H9 (cell line): ENCODE results near the gene IL6ST. TPM values are rescaled to one million over a fixed set of nuclear protein-coding genes. Genes with fewer than 3 reads are reported as not detected.

Experiments used
- DNase-seq: peaks from one replicate; pipeline ENCODE4 v3.0.0-alpha.2; 2017
- H2AFZ ChIP-seq: one replicate; pipeline ENCODE4 v1.6.1; 2013; ENCODE audit warnings: mild to moderate bottlenecking, low read length, control low read depth, moderate library complexity
- H2AK5ac ChIP-seq: 2 replicates; pipeline ENCODE4 v1.6.1; 2013; ENCODE audit warnings: low read length, control low read depth, mixed read lengths; ENCODE audit not compliant: insufficient read length
- H2BK120ac ChIP-seq: one replicate; pipeline ENCODE4 v1.6.1; 2013; ENCODE audit warnings: low read depth, mild to moderate bottlenecking, low read length, control low read depth, inconsistent platforms; ENCODE audit not compliant: poor library complexity, severe bottlenecking
- H2BK12ac ChIP-seq: 2 replicates; pipeline ENCODE4 v1.6.1; 2013; ENCODE audit warnings: low read length, control low read depth, mixed read lengths, low read depth; ENCODE audit not compliant: insufficient read length
- H2BK15ac ChIP-seq: 2 replicates; pipeline ENCODE4 v1.6.1; 2013; ENCODE audit warnings: low read depth, low read length, control low read depth
- H2BK20ac ChIP-seq: one replicate; pipeline ENCODE4 v1.6.1; 2013; ENCODE audit warnings: low read depth, mild to moderate bottlenecking, low read length, control low read depth, inconsistent platforms; ENCODE audit not compliant: poor library complexity, severe bottlenecking
- H2BK5ac ChIP-seq: 2 replicates; pipeline ENCODE4 v1.6.1; 2013; ENCODE audit warnings: low read length, control low read depth, mixed read lengths; ENCODE audit not compliant: insufficient read length
- H3K14ac ChIP-seq: 2 replicates; pipeline ENCODE4 v1.6.1; 2013; ENCODE audit warnings: low read length, control low read depth; ENCODE audit not compliant: insufficient read depth
- H3K18ac ChIP-seq: 2 replicates; pipeline ENCODE4 v1.6.1; 2013; ENCODE audit warnings: low read depth, mild to moderate bottlenecking, mixed read lengths, low read length, control low read depth; ENCODE audit not compliant: insufficient read length
- H3K23ac ChIP-seq: 2 replicates; pipeline ENCODE4 v1.6.1; 2013; ENCODE audit warnings: low read length, control low read depth, mixed read lengths, low read depth; ENCODE audit not compliant: insufficient read length
- H3K23me2 ChIP-seq: 2 replicates; pipeline ENCODE4 v1.6.1; 2013; ENCODE audit warnings: low read depth, mild to moderate bottlenecking, mixed read lengths, low read length, control low read depth; ENCODE audit not compliant: insufficient read length, poor library complexity, severe bottlenecking
- H3K27ac ChIP-seq: 2 replicates; pipeline ENCODE4 v1.5.1; 2013; ENCODE audit warnings: low read length, control low read depth, mixed read lengths, low read depth; ENCODE audit not compliant: insufficient read length
- H3K27me3 ChIP-seq: 2 replicates; pipeline ENCODE4 v1.6.1; 2013; ENCODE audit warnings: low read length, control low read depth, inconsistent platforms; ENCODE audit not compliant: insufficient read depth
- H3K4ac ChIP-seq: 2 replicates; pipeline ENCODE4 v1.6.1; 2013; ENCODE audit warnings: low read depth, mild to moderate bottlenecking, control low read depth, inconsistent platforms, low read length, moderate library complexity
- H3K4me1 ChIP-seq: 2 replicates; pipeline ENCODE4 v1.6.1; 2013; ENCODE audit warnings: low read length, control low read depth, inconsistent platforms; ENCODE audit not compliant: insufficient read depth
- H3K4me2 ChIP-seq: 2 replicates; pipeline ENCODE4 v1.6.1; 2013; ENCODE audit warnings: low read length, control low read depth, mixed read lengths; ENCODE audit not compliant: insufficient read length, insufficient read depth
- H3K56ac ChIP-seq: 2 replicates; pipeline ENCODE4 v1.6.1; 2013; ENCODE audit warnings: low read depth, mild to moderate bottlenecking, mixed read lengths, low read length, control low read depth; ENCODE audit not compliant: insufficient read length
- H3K79me1 ChIP-seq: 2 replicates; pipeline ENCODE4 v1.6.1; 2013; ENCODE audit warnings: low read depth, mild to moderate bottlenecking, moderate library complexity, low read length, control low read depth, inconsistent platforms; ENCODE audit not compliant: insufficient read depth, poor library complexity, severe bottlenecking
- H3K79me2 ChIP-seq: 2 replicates; pipeline ENCODE4 v1.6.1; 2013; ENCODE audit warnings: low read length, control low read depth, inconsistent platforms; ENCODE audit not compliant: insufficient read depth
- H3K9ac ChIP-seq: 2 replicates; pipeline ENCODE4 v1.6.1; 2013; ENCODE audit warnings: low read length, control low read depth, mixed read lengths; ENCODE audit not compliant: insufficient read length; ENCODE audit errors: extremely low read depth
- H3K9me3 ChIP-seq: one replicate; pipeline ENCODE4 v1.6.1; 2013; ENCODE audit warnings: low read depth, low read length, inconsistent platforms; ENCODE audit not compliant: control insufficient read depth
- H3T11ph ChIP-seq: one replicate; pipeline ENCODE4 v1.6.1; 2013; ENCODE audit warnings: mild to moderate bottlenecking, low read length, control low read depth, inconsistent platforms
- H4K20me1 ChIP-seq: one replicate; pipeline ENCODE4 v1.6.1; 2013; ENCODE audit not compliant: control insufficient read depth, insufficient read length, insufficient read depth
- H4K5ac ChIP-seq: 2 replicates; pipeline ENCODE4 v1.6.1; 2013; ENCODE audit warnings: low read depth, mild to moderate bottlenecking, mixed read lengths, low read length, control low read depth; ENCODE audit not compliant: insufficient read length
- H4K8ac ChIP-seq: replicated peaks from 2 replicates; pipeline ENCODE4 v1.6.1; 2013; ENCODE audit warnings: low read length, control low read depth, mixed read lengths, low read depth; ENCODE audit not compliant: insufficient read length
- H4K91ac ChIP-seq: 2 replicates; pipeline ENCODE4 v1.6.1; 2013; ENCODE audit warnings: low read depth, mild to moderate bottlenecking, moderate library complexity, mixed read lengths, low read length, control low read depth; ENCODE audit not compliant: insufficient read length
- H3K27ac Mint-ChIP-seq, 3 experiments: 2 replicates in 2 of 3; 3 replicates in 1 of 3; pipeline ENCODE4 v1.8.0; 2020 to 2021; ENCODE audit warnings: mixed read lengths in 3 of 3, mild to moderate bottlenecking in 1 of 3, moderate library complexity in 1 of 3
- H3K27me3 Mint-ChIP-seq: 2 replicates; pipeline ENCODE4 v1.8.0; 2021; ENCODE audit warnings: low read depth, mild to moderate bottlenecking, moderate library complexity, mixed read lengths
- H3K36me3 Mint-ChIP-seq, 3 experiments: 2 replicates in 2 of 3; 3 replicates in 1 of 3; pipeline ENCODE4 v1.8.0; 2020 to 2021; ENCODE audit warnings: low read depth in 3 of 3, mixed read lengths in 3 of 3; ENCODE audit not compliant: insufficient read depth in 1 of 3
- H3K4me1 Mint-ChIP-seq, 2 experiments: 2 replicates each; pipeline ENCODE4 v1.8.0; 2020; ENCODE audit warnings: mixed read lengths in 2 of 2
- H3K4me3 Mint-ChIP-seq, 2 experiments: 2 replicates in 1 of 2; 3 replicates in 1 of 2; pipeline ENCODE4 v1.8.0; 2020 to 2021; ENCODE audit warnings: mild to moderate bottlenecking in 2 of 2, mixed read lengths in 2 of 2, moderate library complexity in 1 of 2
- H3K9me3 Mint-ChIP-seq, 2 experiments: 2 replicates in 1 of 2; 3 replicates in 1 of 2; pipeline ENCODE4 v1.8.0; 2020; ENCODE audit warnings: mild to moderate bottlenecking in 2 of 2, mixed read lengths in 2 of 2, moderate library complexity in 1 of 2
- CTCF ChIP-seq: fragments of 200-600 bp; sonication (generic); conservative IDR thresholded peaks from 3 replicates; pipeline ENCODE4 v1.8.0; 2021; ENCODE audit warnings: antibody characterized with exemption, mild to moderate bottlenecking
- WGBS: extraction: QIAGEN DNeasy Blood & Tissue Kit; methylation state at CpG from one replicate; pipeline ENCODE4 v1.1.7; 2013; ENCODE audit warnings: missing lambda C conversion rate, low lambda C conversion rate, mixed read lengths; ENCODE audit not compliant: insufficient read length; ENCODE audit errors: extremely low coverage; 5-methylcytosine and 5-hydroxymethylcytosine counted together
- total RNA-seq: library from RNA; stranded (reverse); gene quantifications from 2 replicates; pipeline ENCODE4 v1.2.1, GENCODE V29; 2021

Gene IL6ST
- total RNA-seq, 1 experiment from 2014 or later = 11.1 TPM

- no peak overlapping the region for H3K56ac ChIP-seq
- no peak overlapping the region for H3K14ac ChIP-seq
- H3K4me2 ChIP-seq = no peak overlapping the region
- no peaks in the 10 kb centered on the region for H3K79me2 ChIP-seq
- H3T11ph ChIP-seq = no peak overlapping the region
- TF ChIP-seq CTCF = no peak
- H2BK20ac ChIP-seq = no peak overlapping the region
- WGBS = no CpG with 5 or more reads among the region's 1 CpG
- no peak for DNase-seq
- H2AFZ ChIP-seq = no peak overlapping the region
- H3K18ac ChIP-seq = no peak overlapping the region
- no peaks in the 10 kb centered on the region for H4K20me1 ChIP-seq
- H4K8ac ChIP-seq = no peak overlapping the region
- H4K5ac ChIP-seq = no peak overlapping the region
- no peak overlapping the region for H3K27ac ChIP-seq
- H3K9me3 ChIP-seq = no peaks in the 10 kb centered on the region
- H3K23ac ChIP-seq = no peak overlapping the region
- no peak overlapping the region for H3K9ac ChIP-seq
- peaks cover 0 to 3% (median 0%) of the 10 kb centered on the region in 3 experiments; a peak in 1 of 7 replicates for H3K36me3 Mint-ChIP-seq
- H3K79me1 ChIP-seq = no peaks in the 10 kb centered on the region
- no peaks in the 10 kb centered on the region for H3K9me3 Mint-ChIP-seq
- H2BK5ac ChIP-seq = no peak overlapping the region
- peaks cover 14 to 18% of the 10 kb centered on the region in 2 experiments; a peak in 3 of 4 replicates for H3K4me1 Mint-ChIP-seq
- no peaks in the 10 kb centered on the region for H3K23me2 ChIP-seq
- no peak overlapping the region for H3K27ac Mint-ChIP-seq
- H2AK5ac ChIP-seq = no peak overlapping the region
- no peaks in the 10 kb centered on the region; the same call in 1 of the 2 replicates for H3K4me1 ChIP-seq
- no peak overlapping the region for H2BK12ac ChIP-seq
- no peak overlapping the region for H2BK15ac ChIP-seq
- H4K91ac ChIP-seq = no peak overlapping the region
- no peak overlapping the region for H2BK120ac ChIP-seq
- no peak overlapping the region for H3K4me3 Mint-ChIP-seq
- H3K4ac ChIP-seq = no peak overlapping the region
- no peaks in the 10 kb centered on the region for H3K27me3 Mint-ChIP-seq
- no peaks in the 10 kb centered on the region for H3K27me3 ChIP-seq
These were observed 4.9 kb downstream of the IL6ST start for GRCh38 chr5:55989860-55990259.
